Panc1 (cell line): ENCODE measurements around the gene CDH13. TPM values are rescaled to one million over a fixed set of nuclear protein-coding genes. Genes with fewer than 3 reads are reported as not detected.

Experiments
- ATAC-seq: fragments of 200-7000 bp; cut with Tn5 transposase; 2 replicates; pipeline ENCODE4 v1.9.1; 2020; ENCODE audit warnings: mild to moderate bottlenecking, moderate library complexity
- BruUV-seq: library from RNA; stranded (reverse); fragments of 400-500 nt; replicated peaks from 2 replicates; lab custom pipeline; 2021; lab: Mats Ljungman, UMichigan
- CTCF ChIA-PET: fragments of 300-600 bp; sonication (Branson Sonifier 250); formaldehyde crosslinking; loops from one replicate; lab custom pipeline; 2022; ENCODE audit warnings: antibody characterized with exemption; lab: Charles Lee
- POLR2A ChIA-PET: fragments of 300-600 bp; sonication (Branson Sonifier 250); formaldehyde crosslinking; loops from one replicate; lab custom pipeline; 2022; ENCODE audit warnings: antibody characterized with exemption; lab: Charles Lee
- DNase-seq: peaks from one replicate; pipeline ENCODE4 v3.0.0-alpha.2; 2010; ENCODE audit warnings: low read depth, low spot score
- H3K27ac ChIP-seq: 2 replicates; pipeline ENCODE4 v1.5.1; 2011; ENCODE audit warnings: mild to moderate bottlenecking, low read length, inconsistent platforms
- H3K27me3 ChIP-seq: fragments of 200-500 bp; sonication (Bioruptor generic); 2 replicates; pipeline ENCODE4 v1.6.0; 2014; ENCODE audit warnings: low read length, inconsistent platforms; ENCODE audit not compliant: control insufficient read depth, insufficient read depth
- H3K36me3 ChIP-seq: fragments of 200-500 bp; sonication (Bioruptor generic); 2 replicates; pipeline ENCODE4 v1.5.1; 2014; ENCODE audit warnings: inconsistent platforms, mild to moderate bottlenecking, low read length, moderate library complexity; ENCODE audit not compliant: control insufficient read depth, insufficient read depth
- H3K4me1 ChIP-seq: 2 replicates; pipeline ENCODE4 v1.5.1; 2011; ENCODE audit warnings: inconsistent platforms, mild to moderate bottlenecking, low read length, moderate library complexity; ENCODE audit not compliant: control insufficient read depth, insufficient read depth
- H3K4me3 ChIP-seq, 2 experiments: 2 replicates each; pipeline ENCODE4 v1.5.1; 2011 to 2012; ENCODE audit warnings: low read depth in 2 of 2, low read length in 2 of 2, mild to moderate bottlenecking in 2 of 2, inconsistent platforms in 1 of 2, moderate library complexity in 1 of 2
- H3K9me3 ChIP-seq: fragments of 200-500 bp; sonication (Bioruptor generic); 2 replicates; pipeline ENCODE4 v1.5.1; 2014; ENCODE audit warnings: low read depth, mild to moderate bottlenecking, inconsistent platforms, low read length, moderate library complexity; ENCODE audit not compliant: control insufficient read depth, insufficient read depth
- POLR2AphosphoS5 ChIP-seq: IDR thresholded peaks from 2 replicates; pipeline ENCODE4 v1.6.1; 2012; ENCODE audit warnings: mild to moderate bottlenecking, low read depth, low read length, moderate library complexity
- SIN3A ChIP-seq: IDR thresholded peaks from 2 replicates; pipeline ENCODE4 v1.6.1; 2012; ENCODE audit warnings: low read depth, mild to moderate bottlenecking, low read length, moderate library complexity, borderline replicate concordance; ENCODE audit not compliant: insufficient read depth
- TCF7L2 ChIP-seq: IDR thresholded peaks from 2 replicates; pipeline ENCODE4 v1.6.1; 2011; ENCODE audit warnings: mild to moderate bottlenecking, low read depth, low read length, inconsistent platforms
- in situ Hi-C: cut with HindIII; loops from 2 replicates; pipeline ENCODE4 v1.10.0; 2016; ENCODE audit warnings: low sequenced_read_pairs, low pct_unique_long_range_greater_than_20kb
- intact Hi-C: fragments of 100-400 bp; cut with micrococcal nuclease; formaldehyde crosslinking; loops from one replicate; pipeline ENCODE4 v1.10.0; 2022; ENCODE audit not compliant: unreplicated experiment
- total RNA-seq: library from RNA; stranded (reverse); gene quantifications from one replicate; pipeline ENCODE4 v1.2.1, GENCODE V29; 2021; ENCODE audit not compliant: unreplicated experiment
- TF ChIP-seq, protein P1 (sequence below): fragments of 450-650 bp; IDR thresholded peaks from 2 replicates; pipeline ENCODE4 v1.5.1; 2017; ENCODE audit warnings: mild to moderate bottlenecking
- TF ChIP-seq, protein P2 (sequence below), 2 experiments: IDR thresholded peaks; 2 replicates each; pipeline ENCODE4 v1.6.1; 2011 to 2012; ENCODE audit warnings: low read depth in 2 of 2, control low read depth in 1 of 2, low read length in 1 of 2, mild to moderate bottlenecking in 1 of 2, moderate library complexity in 1 of 2; ENCODE audit not compliant: insufficient read depth in 1 of 2

CDH13 gene
- total RNA-seq, 1 experiment from 2014 or later = not detected

GRCh38 chr16:83272843-83273242, 646.1 kb downstream of the CDH13 start:
- ATAC-seq = no peak
- in situ Hi-C loops = no loop called here
- no peak overlapping the region for H3K27ac ChIP-seq
- H3K4me3 ChIP-seq = no peak overlapping the region
- H3K4me1 ChIP-seq = no peaks in the 10 kb centered on the region
- ChIA-PET POLR2A (no interaction called here), CTCF (no interaction called here)
- no peaks in the 10 kb centered on the region for H3K27me3 ChIP-seq
- no peak for DNase-seq
- H3K36me3 ChIP-seq = no peaks in the 10 kb centered on the region
- no peaks in the 10 kb centered on the region for H3K9me3 ChIP-seq
- no TSS peak for BruUV-seq
- TF ChIP-seq POLR2AphosphoS5 (no peak), SIN3A (no peak), TCF7L2 (no peak)
- TF ChIP-seq, protein P1, sequence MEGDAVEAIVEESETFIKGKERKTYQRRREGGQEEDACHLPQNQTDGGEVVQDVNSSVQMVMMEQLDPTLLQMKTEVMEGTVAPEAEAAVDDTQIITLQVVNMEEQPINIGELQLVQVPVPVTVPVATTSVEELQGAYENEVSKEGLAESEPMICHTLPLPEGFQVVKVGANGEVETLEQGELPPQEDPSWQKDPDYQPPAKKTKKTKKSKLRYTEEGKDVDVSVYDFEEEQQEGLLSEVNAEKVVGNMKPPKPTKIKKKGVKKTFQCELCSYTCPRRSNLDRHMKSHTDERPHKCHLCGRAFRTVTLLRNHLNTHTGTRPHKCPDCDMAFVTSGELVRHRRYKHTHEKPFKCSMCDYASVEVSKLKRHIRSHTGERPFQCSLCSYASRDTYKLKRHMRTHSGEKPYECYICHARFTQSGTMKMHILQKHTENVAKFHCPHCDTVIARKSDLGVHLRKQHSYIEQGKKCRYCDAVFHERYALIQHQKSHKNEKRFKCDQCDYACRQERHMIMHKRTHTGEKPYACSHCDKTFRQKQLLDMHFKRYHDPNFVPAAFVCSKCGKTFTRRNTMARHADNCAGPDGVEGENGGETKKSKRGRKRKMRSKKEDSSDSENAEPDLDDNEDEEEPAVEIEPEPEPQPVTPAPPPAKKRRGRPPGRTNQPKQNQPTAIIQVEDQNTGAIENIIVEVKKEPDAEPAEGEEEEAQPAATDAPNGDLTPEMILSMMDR = no peak
- TF ChIP-seq, protein P2, sequence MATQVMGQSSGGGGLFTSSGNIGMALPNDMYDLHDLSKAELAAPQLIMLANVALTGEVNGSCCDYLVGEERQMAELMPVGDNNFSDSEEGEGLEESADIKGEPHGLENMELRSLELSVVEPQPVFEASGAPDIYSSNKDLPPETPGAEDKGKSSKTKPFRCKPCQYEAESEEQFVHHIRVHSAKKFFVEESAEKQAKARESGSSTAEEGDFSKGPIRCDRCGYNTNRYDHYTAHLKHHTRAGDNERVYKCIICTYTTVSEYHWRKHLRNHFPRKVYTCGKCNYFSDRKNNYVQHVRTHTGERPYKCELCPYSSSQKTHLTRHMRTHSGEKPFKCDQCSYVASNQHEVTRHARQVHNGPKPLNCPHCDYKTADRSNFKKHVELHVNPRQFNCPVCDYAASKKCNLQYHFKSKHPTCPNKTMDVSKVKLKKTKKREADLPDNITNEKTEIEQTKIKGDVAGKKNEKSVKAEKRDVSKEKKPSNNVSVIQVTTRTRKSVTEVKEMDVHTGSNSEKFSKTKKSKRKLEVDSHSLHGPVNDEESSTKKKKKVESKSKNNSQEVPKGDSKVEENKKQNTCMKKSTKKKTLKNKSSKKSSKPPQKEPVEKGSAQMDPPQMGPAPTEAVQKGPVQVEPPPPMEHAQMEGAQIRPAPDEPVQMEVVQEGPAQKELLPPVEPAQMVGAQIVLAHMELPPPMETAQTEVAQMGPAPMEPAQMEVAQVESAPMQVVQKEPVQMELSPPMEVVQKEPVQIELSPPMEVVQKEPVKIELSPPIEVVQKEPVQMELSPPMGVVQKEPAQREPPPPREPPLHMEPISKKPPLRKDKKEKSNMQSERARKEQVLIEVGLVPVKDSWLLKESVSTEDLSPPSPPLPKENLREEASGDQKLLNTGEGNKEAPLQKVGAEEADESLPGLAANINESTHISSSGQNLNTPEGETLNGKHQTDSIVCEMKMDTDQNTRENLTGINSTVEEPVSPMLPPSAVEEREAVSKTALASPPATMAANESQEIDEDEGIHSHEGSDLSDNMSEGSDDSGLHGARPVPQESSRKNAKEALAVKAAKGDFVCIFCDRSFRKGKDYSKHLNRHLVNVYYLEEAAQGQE (IDR thresholded peaks at IDR 0.05; ENCODE audit: insufficient read depth in 1 of 2, low read depth in 2 of 2, low read length in 1 of 2) = no peak
- intact Hi-C loops = no loop called here

DNA sequence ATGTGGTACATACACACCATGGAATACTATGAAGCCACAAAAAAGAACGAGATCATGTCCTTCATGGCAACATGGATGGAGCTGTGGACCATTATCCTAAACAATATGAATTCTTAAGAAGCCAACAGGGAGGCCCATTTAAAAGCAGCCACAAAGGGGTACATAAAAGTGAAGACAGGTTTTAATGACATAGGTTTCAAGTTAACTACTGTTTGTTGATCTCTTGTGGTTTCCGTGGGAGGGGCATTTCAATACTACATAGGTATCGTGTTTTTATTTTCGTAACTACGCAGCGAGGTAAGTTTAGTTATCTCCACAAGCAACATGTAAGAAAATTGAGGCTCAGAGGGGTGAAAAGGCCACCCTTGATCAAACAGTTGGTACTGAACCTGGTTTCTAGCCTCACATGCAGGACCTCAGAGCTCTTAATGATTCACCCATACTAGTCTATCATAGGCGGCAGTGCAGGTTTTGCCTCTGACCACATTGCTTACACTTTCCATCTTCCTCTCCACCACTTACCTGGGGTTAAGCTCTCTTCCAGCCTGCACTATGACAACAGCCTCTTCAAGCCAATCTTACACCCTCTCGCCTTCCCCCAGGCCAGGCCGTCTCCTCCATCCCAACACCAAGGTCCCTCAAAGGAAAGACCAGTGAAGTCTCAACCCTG, 646.9 kb downstream of the CDH13 start:
- H3K4me1 ChIP-seq = no peaks in the 10 kb centered on the region
- DNase-seq (no peak), ATAC-seq (no peak)
- no peaks in the 10 kb centered on the region for H3K9me3 ChIP-seq
- no TSS peak for BruUV-seq
- H3K27ac ChIP-seq = no peak overlapping the region
- H3K4me3 ChIP-seq = no peak overlapping the region
- ChIA-PET CTCF (no interaction called here), POLR2A (no interaction called here)
- in situ Hi-C loops (no loop called here), intact Hi-C loops (no loop called here)
- H3K27me3 ChIP-seq = no peaks in the 10 kb centered on the region
- TF ChIP-seq POLR2AphosphoS5 (no peak), TCF7L2 (no peak), SIN3A (no peak)
- TF ChIP-seq, protein P1 = no peak
- TF ChIP-seq, protein P2 (IDR thresholded peaks at IDR 0.05; ENCODE audit: insufficient read depth in 1 of 2, low read depth in 2 of 2, low read length in 1 of 2) = no peak
- no peaks in the 10 kb centered on the region for H3K36me3 ChIP-seq
